Stimulated activated CD4-positive, alpha-beta T cell treated with anti-CD3 and anti-CD28 coated beads, TNF-alpha, amount 100 ng/mL, for 48 hours (primary cell): ENCODE data around the gene SLC2A4RG.
"Not testable (repeated sequence)": the region's sequence is repeated elsewhere in the genome, so short reads cannot be mapped to it uniquely, and the experiment has no call there.

Experiments
- DNase-seq, 3 donors: peaks; one replicate each; pipeline ENCODE4 v3.0.0-alpha.2; 2020; ENCODE audit warnings: low read depth in 3 of 3

SLC2A4RG gene

GRCh38 chr20:63712191-63712590 is 27.4 kb upstream of the SLC2A4RG start:
- no peak for DNase-seq

GRCh38 chr20:63714858-63715257 is 24.7 kb upstream of the SLC2A4RG start:
- no peak for DNase-seq

- DNase-seq = no peak
Observed at GRCh38 chr20:63718996-63719395, 20.6 kb upstream of the SLC2A4RG start.

DNA sequence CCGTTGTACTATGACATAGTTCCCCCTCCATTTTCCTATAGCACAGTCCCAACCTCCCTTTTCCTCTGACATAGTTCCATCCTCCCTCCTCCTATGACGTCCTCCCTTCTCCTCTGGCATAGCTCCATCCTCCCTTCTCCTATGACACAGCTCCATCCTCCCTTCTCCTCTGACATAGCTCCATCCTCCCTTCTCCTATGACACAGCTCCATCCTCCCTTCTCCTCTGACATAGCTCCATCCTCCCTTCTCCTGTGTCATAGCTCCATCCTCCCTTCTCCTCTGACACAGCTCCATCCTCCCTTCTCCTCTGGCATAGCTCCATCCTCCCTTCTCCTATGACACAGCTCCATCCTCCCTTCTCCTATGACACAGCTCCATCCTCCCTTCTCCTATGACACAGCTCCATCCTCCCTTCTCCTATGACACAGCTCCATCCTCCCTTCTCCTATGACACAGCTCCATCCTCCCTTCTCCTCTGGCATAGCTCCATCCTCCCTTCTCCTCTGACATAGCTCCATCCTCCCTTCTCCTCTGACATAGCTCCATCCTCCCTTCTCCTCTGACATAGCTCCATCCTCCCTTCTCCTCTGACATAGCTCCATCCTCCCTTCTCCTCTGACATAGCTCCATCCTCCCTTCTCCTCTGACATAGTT is 16.5 kb upstream of the SLC2A4RG start:
- DNase-seq = not testable (repeated sequence)

GRCh38 chr20:63730189-63730733 is 9.3 kb upstream of the SLC2A4RG start:
- not testable (repeated sequence) for DNase-seq

- no peak for DNase-seq
Observed at GRCh38 chr20:63731410-63731809, 8.2 kb upstream of the SLC2A4RG start.

DNA sequence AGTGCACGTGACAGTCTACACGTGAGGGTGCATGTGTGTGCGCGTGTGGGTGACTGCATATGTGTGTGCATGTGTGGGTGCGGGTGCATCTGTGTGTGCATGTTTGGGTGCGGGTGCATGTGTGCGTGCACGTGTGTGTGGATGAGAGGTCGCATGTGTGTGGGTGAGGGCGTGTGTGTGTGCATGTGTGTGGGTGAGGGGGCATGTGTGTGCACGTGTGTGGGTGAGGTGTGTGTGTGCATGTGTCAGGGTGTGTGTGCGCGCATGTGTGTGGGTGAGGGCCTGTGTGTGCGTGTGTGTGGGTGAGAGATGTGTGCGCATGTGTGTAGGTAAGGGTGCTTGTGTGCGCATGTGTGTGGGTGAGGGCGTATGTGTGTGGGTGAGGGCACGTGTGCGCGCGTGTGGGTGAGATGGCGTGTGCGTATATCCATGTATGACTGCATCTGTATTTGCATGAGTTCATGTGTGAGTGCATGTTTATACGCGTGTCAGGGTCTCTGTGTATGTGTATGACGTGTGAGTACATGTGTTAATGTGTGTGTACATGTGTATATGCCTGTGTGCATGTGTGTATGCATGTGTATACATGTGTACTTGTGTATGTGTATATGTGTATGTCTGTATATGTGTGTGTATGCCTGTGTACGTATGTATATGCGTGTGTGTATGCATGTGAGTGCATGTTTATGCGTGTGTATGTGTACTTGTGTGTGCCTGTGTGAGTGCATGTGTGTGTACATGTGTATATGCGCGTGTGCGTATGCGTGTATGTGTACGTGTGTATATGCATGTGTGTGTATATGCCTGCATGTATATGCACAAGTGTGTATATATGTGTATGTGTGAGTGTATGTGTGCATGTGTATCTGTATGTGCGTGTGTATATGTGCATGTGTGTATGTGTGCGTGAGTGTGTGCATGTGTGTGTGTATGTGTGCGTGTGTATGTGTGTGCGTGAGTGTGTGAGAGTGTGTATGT is 7.2 kb upstream of the SLC2A4RG start:
- no peak for DNase-seq

- no peak for DNase-seq
Observed at GRCh38 chr20:63733117-63733516, 6.5 kb upstream of the SLC2A4RG start.

DNA sequence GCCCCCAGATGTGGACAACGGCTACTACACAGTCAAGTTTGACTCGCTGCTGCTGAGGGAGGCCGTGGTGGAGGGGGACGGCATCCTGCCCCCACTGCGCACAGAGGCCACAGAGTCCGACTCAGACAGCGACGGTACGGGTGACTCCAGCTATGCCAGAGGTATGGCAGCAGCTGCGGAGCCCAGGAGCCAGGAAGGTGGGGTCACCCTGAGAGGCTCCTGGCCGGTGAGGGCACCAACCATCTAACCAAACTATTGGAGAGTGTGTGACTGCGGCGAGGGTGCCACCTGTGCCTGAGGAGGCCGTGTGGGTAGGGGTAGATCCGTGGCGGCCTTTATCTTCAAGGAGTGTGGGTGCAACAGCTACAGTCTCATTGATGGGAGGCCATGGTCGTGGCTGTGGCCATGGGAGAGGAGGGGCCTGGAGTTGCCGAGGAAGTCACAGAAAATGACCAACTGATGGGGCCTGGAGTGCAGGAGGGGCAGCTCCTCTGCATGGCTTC is 5.9 kb upstream of the SLC2A4RG start:
- DNase-seq = no peak

DNA sequence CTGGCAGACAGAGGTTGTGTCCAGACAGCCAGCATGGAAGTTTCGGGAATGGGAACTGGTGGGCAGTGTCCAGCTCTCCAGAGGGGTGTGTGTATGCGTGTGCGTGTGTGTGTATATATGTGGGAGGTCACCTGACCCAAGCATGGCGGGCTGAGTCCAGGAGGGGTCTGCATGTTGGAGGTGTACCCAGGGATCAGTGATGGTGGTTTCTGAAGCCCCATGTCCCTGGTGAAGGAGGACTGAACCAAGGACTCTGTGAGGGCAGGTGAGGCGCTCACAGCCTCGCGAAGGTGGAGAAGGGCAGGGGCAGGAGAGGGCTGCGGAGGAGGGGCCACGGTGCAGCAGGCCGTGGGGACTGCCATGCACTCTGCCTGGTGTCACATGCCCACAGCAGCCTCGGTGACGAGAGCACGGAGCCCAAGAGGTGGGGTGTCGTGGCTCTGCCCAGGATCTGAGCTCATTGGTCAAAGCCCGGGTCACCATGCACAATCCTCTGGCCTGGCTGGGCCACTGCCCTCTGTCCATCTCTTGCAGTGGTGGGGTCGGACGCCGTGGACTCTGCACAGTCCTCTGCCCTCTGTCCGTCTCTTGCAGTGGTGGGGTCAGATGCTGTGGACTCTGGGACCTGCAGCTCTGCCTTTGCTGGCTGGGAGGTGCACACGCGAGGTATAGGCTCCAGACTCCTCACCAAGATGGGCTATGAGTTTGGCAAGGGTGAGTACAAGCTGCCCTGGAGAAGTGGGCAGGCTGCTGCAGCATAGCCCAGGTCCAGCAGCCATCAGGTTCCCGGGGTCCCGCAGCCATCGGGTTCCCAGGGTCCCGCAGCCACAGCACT is 5.2 kb upstream of the SLC2A4RG start:
- no peak for DNase-seq

- DNase-seq = no peak
Observed at GRCh38 chr20:63734946-63735858, 4.4 kb upstream of the SLC2A4RG start.

- no peak for DNase-seq
Observed at GRCh38 chr20:63735859-63736718, 3.5 kb upstream of the SLC2A4RG start, which contains the start of gene LIME1. TSS of gene LIME1 (plus strand) at chr20:63736664. CDS start at chr20:63737550, 886 bp downstream.

GRCh38 chr20:63736893-63737694 is 2.5 kb upstream of the SLC2A4RG start:
- DNase-seq = no peak

DNA sequence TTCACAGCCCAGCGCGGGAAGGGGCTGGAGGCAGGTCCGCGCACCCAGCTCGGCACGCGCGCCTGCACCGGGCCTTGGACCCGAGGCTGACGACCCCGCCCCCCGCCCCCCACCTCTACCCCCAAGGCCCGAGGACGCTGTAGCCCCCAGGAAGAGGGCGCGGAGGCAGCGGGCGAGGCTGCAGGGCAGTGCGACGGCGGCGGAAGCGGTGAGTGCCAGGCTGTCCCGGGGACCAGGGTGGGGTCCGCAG is 2.0 kb upstream of the SLC2A4RG start:
- DNase-seq = no peak

DNA sequence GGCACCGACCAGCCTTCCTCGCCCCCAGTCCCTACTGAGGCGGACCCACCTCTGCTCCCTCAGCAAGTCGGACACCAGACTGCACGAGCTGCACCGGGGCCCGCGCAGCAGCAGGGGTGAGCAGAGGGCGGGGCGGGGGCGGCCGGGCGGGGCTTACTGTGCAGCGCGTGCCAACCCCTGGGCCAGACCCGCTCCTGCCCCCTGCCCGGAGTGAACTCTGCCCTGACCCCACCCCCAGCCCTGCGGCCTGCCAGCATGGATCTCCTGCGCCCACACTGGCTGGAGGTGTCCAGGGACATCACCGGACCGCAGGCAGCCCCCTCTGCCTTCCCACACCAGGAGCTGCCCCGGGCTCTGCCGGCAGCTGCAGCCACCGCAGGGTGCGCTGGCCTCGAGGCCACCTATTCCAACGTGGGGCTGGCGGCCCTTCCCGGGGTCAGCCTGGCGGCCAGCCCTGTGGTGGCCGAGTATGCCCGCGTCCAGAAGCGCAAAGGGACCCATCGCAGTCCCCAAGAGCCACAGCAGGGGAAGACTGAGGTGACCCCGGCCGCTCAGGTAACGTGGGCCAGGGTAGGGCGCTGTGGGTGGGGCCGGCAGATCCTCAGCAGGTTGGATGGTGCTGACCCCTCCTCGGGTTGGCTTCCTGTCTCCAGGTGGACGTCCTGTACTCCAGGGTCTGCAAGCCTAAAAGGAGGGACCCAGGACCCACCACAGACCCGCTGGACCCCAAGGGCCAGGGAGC is 1.5 kb upstream of the SLC2A4RG start:
- DNase-seq = no peak

- DNase-seq = no peak
Observed at GRCh38 chr20:63738687-63739129, 868 bp upstream of the SLC2A4RG start.

GRCh38 chr20:63740070-63740626 is 572 bp downstream of the SLC2A4RG start:
- DNase-seq = no peak
